Caki2 (cell line): ENCODE results near the gene SCGB1C2. TPM values are rescaled to one million over a fixed set of nuclear protein-coding genes. Genes with fewer than 3 reads are reported as not detected.
A peak's percentile ranks its signal among the peaks of the same experiment; 100 is the strongest.
"Not testable (repeated sequence)": the region's sequence is repeated elsewhere in the genome, so short reads cannot be mapped to it uniquely, and the experiment has no call there.

Experiments used
- DNase-seq: peaks from one replicate; pipeline ENCODE4 v3.0.0-alpha.2; 2015; ENCODE audit warnings: low read depth
- in situ Hi-C: cut with HindIII; loops from 2 replicates; pipeline ENCODE4 v1.10.0; 2016; ENCODE audit warnings: low sequenced_read_pairs, low pct_unique_long_range_greater_than_20kb, mixed read lengths
- total RNA-seq: library from RNA; depleted of rRNA; stranded (reverse); fragments of >200 nt; shearing (Covaris generic); gene quantifications from 2 replicates; pipeline ENCODE4 v1.2.3, GENCODE V29; 2014; ENCODE audit warnings: low replicate concordance

The SCGB1C2 gene
- total RNA-seq, 1 experiment from 2014 or later: not detected

DNA sequence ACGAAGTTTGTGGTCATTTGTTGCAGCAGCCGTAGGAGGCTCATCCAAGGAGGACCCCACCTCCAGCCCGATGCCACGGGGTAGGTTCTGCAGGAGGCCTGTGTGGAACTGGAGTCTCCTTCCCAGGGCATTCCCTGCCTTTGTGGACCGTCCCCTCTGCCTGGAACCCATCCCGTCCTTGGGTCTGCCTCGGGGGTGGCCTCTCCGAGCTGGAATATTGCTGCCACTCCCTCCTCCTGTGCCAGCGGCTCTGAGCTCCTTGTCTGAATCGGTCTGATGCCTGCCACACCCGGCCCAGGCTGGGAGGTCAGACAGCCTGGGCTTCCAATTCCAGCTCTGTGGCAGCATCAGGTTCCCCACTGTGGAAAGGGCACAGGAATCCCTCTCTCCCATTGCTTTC, 25.3 kb downstream of the SCGB1C2 start:
- no peak for DNase-seq
- in situ Hi-C loops: no loop called here

- in situ Hi-C loops: no loop called here
- DNase-seq: no peak
Observed at GRCh38 chr17:163514-164098, 26.2 kb downstream of the SCGB1C2 start.

DNA sequence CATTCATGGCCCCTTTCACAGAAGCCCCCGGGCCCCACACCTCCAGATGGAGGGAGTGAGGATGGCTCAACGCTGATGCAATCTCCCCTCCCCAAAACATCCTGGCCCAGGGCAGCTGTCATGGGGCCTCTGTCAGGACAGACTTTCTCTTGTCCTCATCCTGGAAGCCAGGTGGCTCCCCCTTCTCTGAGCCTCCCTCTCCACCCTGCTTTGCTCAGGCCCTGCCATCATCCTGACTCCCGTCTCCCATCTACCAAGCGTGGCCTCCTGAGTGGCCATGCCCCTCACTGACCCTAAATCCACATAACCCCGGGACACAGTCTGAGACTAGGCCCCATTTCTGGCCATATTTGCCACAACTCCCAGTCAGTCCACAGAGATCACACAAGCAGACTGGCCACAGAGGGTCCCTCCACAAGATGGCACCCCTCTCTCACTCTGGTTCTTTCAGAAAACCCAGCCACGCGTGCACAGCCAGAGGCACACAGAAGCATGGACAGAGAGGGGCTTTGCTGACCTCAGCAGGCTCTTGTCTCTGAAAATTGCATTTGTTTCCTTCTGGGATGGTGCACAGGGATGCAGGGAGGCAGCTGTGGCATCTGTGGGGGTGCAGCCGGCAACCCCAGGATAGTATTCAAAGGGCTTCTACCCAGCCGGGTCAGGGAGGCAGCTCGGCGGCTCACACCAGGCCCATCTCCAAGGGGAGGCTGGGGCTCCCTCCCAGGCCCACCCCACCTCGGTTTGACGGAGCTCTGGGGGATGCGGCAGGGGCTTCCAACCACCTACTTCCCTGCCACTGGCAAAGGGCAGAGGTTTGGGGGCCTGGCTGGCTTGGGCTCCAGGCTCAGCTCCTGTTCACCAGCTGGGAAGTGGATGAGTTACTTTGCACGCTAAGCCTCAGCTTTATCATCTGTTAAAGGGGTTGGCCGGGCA, 27.2 kb downstream of the SCGB1C2 start:
- DNase-seq: peak; percentile 30
- in situ Hi-C loops: no loop called here

- no peak for DNase-seq
- in situ Hi-C loops: no loop called here
Observed at GRCh38 chr17:165939-166338, 28.6 kb downstream of the SCGB1C2 start.

GRCh38 chr17:168614-169013, 31.2 kb downstream of the SCGB1C2 start:
- DNase-seq, in situ Hi-C loops: not testable (repeated sequence)

GRCh38 chr17:170130-170670, 32.8 kb downstream of the SCGB1C2 start:
- in situ Hi-C loops: no loop called here
- DNase-seq: no peak

DNA sequence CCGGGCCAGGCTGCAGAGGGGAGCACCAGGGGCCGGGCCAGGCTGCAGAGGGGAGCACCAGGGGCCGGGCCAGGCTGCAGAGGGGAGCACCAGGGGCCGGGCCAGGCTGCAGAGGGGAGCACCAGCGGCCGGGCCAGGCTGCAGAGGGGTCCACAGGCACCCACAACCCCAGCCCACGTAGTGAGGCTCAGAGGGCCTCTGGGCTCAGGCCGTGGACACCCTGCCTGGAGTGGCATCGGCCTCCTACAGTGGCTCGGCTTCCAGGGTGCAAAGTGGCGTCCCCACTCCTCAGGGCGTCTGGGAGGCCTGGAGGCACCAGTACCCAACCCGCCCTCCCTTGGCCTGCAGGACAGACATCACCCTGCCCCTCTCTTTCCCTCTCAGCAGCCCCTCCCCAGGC, 34.5 kb downstream of the SCGB1C2 start:
- in situ Hi-C loops: no loop called here
- DNase-seq: no peak

DNA sequence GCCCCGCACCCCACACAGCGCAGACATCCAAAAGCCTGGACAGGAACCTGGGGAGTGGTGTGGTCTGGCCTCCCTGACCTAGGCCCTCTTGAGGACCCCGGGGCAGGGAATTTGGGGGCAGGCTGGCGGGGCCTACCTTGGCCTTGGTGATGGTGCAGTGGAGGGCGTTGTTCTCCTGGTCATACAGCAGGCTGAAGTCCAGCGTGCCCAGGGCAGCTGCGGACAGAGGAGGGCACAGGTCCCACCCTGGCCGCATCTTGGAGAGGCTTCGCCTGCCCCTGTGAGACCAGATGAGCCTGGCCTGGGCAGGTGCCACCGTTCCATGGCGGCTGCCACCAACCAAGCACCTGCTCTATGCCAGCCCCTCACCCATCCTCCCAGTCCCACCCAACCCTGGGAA, 35.0 kb downstream of the SCGB1C2 start:
- no peak for DNase-seq
- in situ Hi-C loops: no loop called here

- in situ Hi-C loops: no loop called here
- DNase-seq: no peak
Observed at GRCh38 chr17:173166-173911, 36.0 kb downstream of the SCGB1C2 start.

- DNase-seq: no peak
- in situ Hi-C loops: no loop called here
Observed at GRCh38 chr17:177155-177554, 39.8 kb downstream of the SCGB1C2 start.

DNA sequence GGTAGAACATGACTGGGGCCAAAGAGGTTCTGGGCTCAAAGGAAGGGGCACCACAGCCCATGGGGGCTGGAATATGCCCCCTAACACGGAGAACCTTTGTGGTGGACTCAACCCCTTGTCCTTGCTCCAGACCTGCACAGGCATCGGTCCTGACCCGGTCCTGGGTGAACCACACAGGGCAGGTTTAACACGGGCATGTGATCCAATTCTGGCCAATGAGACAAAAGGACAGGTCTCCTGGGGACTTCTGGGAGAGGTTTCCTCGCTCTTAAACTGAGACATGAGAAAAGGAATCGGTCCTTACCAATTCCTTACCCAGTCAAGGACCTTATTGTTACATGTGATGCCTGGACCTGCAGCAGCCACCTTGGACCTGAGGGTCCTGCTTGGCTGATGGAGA, 40.4 kb downstream of the SCGB1C2 start:
- in situ Hi-C loops: no loop called here
- DNase-seq: no peak

DNA sequence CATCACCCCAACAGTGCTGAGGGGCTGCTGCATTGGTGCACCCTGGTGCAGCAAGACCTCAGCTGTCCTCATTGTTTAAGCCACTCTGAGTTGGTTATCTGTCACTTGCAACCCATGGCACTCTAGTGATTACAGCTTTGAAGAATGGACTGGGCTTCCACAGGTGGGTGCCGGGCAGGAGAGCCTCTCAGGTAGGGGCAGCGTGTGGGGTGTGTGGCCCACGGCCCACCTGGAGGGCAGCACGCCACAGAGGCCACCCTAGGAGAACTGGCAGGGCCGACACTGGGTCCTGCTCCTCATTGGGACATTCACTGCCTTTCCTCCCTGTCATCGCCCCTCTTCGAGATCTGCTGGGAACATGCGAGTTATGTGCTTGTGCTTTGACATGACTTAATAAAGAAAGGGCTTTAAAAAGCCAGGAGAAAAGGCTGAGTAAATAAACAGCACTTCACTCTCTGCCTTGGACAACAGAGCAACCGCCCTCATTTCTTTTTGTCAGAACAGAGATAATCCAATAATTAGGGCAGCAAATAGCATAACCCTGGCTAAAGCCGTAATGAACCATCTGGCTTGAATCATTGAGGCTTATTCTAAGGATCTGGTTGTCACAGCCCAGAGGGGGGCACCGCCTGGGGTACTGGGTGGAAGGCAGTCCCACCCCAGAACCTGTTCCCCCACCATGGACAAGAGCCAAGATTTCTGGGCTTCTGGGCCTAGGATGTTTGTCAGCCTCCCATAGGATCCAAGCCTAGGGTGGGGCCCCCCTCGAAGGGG, 41.1 kb downstream of the SCGB1C2 start:
- in situ Hi-C loops: no loop called here
- DNase-seq: no peak

DNA sequence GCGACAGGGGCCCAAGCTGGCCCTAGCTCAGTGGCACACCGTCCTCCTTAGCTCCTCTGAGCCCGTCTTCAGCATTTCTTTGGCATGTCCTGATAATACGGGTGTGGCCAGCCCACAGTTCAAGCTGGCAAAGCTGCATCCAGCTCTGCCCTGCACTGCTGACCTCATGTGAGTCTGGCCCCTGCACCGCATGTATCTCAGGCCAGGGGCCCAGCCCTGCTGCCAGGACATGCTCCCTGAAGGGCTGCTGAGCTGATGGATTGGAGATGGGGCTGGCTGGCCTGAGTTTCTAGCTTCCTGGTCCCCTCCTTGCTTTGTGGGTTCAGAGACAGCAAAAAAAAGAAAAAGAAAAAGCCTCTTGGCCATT, 41.7 kb downstream of the SCGB1C2 start:
- in situ Hi-C loops: no loop called here
- no peak for DNase-seq

DNA sequence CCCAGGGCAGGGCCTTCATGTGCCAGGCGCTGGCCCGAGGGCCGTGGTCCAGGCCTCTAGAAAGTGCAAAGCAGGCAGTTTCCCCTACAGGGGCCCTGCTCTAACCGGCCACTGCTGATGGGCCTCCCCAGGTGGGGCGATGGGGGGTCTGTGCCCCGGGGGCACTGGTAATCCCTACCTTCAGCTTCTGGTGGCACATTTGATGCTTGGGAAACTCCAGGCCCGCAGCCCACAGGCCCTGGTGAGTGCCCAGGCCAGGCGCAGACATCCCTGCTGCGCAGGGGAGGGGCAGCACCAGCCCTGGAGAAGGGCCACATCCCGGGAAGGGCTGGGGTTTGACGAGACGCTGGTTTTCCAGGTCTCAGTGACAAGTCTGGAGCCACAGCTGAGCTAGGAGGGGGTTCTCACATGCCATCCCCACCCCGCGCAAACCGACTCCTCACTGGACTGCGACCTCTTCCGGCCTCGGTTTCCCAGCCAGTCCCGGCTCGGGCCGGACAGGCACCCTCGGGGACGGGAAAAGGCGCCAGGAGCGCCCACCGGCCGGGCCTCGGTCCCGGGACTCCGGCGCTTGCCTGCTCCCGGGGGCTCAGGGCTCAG, 42.5 kb downstream of the SCGB1C2 start:
- no peak for DNase-seq
- in situ Hi-C loops: no loop called here

DNA sequence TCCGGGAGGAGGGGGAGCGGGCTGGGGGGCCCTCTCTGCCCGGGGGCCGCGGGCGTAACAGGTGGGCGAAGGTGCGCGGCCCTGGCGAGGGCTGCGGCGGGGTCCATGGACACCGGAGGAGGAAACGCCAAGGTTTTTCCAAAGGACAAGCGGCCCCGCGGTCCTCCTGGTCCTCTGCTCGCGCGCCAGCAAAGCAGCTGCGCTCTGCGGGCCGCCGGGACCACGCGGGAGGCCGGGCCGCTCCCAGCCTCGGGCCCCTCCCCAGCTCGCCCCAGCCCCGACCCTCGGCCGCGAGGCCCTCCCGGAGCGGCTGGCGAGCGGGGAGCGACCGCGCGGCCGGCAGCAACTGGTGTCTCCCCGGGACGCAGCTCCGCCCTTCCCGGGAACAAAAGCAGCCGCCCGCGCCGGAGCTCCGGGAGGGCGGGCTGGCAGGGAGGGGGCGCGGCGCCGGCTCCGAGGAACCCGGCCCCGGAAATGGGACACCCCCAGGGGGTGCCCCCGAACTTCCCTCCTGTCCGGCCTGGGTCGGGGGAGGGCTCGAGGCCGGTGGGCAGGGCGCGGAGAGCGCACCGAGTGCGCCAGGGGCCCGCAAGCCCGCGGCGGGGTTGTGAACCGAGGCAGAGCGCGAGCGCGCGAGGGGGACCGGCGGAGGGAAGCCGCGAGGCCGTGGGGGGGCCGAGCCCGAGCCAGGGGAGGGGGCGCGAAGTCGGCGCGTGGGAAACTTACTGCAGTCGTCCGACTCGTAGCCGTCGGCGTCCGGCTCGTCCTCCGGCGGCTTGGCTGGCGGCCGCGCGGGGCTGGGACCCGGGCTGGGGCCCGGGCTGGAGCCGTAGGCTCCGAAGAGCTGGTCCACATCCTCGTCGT, 43.2 kb downstream of the SCGB1C2 start:
- DNase-seq: peak; percentile 31
- in situ Hi-C loops: no loop called here

DNA sequence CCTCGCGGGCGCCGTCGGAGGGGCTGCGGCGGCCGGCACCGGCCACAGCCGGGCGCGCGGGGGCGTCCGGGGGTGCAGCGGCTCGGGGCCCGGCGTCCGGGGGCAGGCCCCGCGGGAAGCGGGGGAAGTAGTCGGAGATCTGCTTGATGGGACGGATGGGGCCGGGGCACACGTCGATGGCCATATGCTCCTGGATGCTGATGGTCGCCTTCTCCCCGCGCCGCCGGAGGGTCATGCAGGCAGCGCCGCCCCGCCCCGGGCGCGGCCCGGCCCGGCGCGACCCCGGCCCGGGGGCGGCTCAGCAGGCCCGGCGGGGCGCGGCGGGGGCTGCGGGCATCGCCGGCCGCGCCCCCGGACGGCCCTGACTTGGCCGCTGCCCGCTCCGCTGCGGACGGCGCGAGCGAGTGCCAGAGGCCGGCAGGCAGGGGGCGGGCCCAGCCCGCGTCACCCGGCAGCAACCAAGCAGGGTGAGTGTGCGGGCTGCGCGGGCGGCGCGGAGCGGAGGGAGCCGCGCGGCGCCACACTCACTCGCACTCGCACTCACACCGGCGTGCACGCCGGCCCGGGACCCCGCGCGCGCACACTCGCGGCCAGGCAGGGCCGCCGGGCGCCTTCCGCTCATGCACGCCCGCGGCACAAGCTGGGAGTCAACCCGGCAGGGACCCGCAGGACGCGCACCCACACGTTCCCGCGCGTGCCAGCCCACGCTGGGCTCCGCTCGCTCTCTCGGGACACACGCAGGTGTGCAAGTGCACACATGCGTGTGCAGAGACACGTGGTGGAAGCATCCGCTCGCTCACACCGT, 44.1 kb downstream of the SCGB1C2 start, which contains the start of gene DOC2B:
Gene DOC2B (minus strand): TSS at position 406 of the 805 bp plus-strand sequence. CDS start 171 bp downstream, at position 235.
- in situ Hi-C loops: no loop called here
- DNase-seq: peak; percentile 29
